HG03095 (cell line): ENCODE measurements around the gene OR5A2.
"Not testable (repeated sequence)": the region's sequence is repeated elsewhere in the genome, so short reads cannot be mapped to it uniquely, and the experiment has no call there.

ENCODE experiments used
- ATAC-seq: cut with Tn5 transposase; IDR thresholded peaks from one replicate; pipeline ENCODE4 v1.9.1; 2021; ENCODE audit warnings: moderate library complexity; ENCODE audit not compliant: unreplicated experiment

Gene OR5A2

GRCh38 chr11:59426361-59427067 is at the start of gene OR5A2:
Gene OR5A2, minus strand, starts transcription at chr11:59426413. Its CDS starts 3,460 bp downstream, at chr11:59422953.
- no peak for ATAC-seq

DNA sequence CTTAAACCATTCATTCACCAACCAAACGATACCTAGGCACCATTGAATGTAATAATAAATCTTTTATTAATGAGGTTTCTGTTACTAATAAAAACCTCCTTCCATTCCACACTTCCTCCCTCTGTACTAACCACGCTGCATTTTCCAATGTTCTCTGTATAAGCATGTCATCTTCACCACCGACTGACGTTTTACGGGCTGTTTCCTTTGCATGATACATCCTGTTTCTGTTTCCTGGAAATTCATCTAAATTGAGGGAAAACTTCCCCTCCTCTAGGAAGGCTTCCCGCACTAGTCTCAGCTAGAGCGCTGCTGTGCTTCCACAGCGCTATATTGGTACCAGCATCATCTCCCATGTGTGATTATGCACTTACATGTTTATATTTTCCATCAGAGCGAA is 49.0 kb upstream of the OR5A2 start:
- ATAC-seq = no peak

- ATAC-seq = no peak
Measured at GRCh38 chr11:59473015-59473414, 46.8 kb upstream of the OR5A2 start, which contains the start of gene OR4D10. Gene OR4D10, plus strand, starts transcription at chr11:59473315. Its CDS starts 4,115 bp downstream, at chr11:59477430.

DNA sequence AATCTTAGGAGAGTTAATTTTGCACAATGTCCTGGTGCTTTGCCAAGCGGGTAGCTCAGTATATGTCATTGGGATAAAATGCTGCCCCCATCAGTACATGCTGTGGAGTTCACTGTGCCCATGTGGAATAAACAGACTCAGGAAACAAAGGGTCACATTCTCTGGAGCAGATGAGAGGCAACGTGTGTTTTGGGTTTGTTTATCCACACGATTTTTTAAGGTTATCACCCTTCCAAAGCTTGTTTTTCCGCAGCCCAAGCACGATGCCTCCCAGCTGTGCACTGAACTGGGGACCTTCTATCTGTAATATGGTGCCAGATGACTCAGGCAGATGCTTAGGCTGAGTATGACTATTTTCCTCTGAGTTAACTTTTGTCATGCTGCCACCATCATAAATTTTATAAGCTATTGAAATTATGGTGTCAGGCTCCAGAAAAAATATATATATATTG is 37.0 kb upstream of the OR5A2 start:
- ATAC-seq = no peak

DNA sequence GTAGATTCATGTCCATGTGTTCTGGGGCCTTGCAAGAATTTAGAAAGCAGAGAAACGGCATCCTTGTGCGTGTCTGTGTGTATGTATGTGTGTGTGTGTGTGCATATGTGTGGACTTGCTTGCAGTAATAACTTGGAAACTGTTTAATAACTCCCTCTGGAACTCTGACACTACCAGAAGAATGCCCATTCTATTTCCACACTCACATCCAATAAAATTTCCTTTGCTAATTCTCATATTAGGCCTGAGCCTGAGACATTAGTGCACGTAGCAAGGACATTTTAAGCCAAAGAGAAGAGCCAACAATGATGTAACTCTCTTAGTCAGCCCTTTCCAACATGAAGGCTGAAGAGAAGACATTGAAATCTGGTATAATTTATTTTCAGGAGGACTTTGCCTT is 33.7 kb upstream of the OR5A2 start:
- ATAC-seq = no peak

- ATAC-seq = no peak
Measured at GRCh38 chr11:59456661-59457060, 30.4 kb upstream of the OR5A2 start, which contains the start of gene OR4D6. Gene OR4D6, plus strand, starts transcription at chr11:59456961. Its CDS starts 0 bp downstream, at chr11:59456961.

GRCh38 chr11:59448484-59448883 is 22.3 kb upstream of the OR5A2 start:
- ATAC-seq = no peak

DNA sequence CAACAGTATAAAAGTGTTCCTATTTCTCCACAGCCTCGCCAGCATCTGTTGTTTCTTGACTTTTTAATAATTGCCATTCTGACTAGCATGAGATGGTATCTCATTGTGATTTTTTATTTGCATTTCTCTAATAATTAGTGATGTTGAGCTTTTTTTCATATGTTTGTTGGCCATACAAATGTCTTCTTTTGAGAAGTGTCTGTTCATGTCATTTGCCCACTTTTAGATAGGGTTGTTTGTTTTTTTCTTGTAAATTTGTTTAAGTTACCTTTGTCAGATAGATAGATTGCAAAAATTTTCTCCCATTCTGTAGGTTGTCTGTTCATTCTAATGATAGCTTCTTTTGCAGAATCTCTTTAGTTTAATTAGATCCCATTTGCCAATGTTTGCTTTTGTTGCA is 19.4 kb upstream of the OR5A2 start:
- ATAC-seq = not testable (repeated sequence)

DNA sequence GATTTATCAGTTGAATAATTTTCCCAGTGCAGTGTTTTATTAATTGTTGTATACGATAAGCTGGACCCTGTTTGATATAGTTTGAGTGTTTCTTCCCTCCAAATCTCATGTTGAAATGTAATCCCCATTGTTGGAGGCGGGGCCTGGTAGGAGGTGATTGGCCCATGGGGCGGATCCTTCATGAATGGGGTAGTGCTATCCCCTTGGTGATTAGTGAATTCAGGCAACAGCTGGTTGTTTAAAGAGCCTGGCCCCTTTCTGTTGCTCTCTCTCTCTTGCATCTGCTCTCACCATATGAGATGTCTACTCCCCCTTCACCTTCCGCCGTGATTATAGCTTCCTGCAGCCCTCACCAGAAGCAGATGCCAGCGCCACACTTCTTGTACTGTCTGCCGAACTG is 11.6 kb upstream of the OR5A2 start:
- no peak for ATAC-seq

GRCh38 chr11:59436169-59436568 is 10.0 kb upstream of the OR5A2 start, which contains the start of gene OR5A1:
Gene OR5A1, plus strand, starts transcription at chr11:59436469. Its CDS starts 6,700 bp downstream, at chr11:59443169.
- no peak for ATAC-seq

- ATAC-seq = peak; percentile 65
Measured at GRCh38 chr11:59429924-59430516, 3.8 kb upstream of the OR5A2 start.

DNA sequence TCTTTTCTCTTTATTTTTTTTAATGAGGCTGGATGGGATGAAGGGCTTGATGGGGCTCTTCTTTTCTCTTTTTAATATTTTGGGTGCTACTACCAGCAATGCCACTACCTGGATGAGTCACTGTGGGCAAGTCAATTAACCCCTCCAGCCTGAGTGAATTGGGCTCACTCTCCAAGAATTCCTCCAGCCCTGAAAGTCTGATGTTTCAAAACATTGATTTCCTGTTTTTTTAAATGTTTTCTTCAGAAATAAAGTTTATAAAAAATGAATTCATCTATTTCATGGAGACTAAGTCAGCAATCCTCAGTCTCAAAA is 812 bp upstream of the OR5A2 start:
- ATAC-seq = no peak

- no peak for ATAC-seq
Measured at GRCh38 chr11:59425131-59425530, 1.1 kb downstream of the OR5A2 start.

- no peak for ATAC-seq
Measured at GRCh38 chr11:59423835-59424234, 2.4 kb downstream of the OR5A2 start.

DNA sequence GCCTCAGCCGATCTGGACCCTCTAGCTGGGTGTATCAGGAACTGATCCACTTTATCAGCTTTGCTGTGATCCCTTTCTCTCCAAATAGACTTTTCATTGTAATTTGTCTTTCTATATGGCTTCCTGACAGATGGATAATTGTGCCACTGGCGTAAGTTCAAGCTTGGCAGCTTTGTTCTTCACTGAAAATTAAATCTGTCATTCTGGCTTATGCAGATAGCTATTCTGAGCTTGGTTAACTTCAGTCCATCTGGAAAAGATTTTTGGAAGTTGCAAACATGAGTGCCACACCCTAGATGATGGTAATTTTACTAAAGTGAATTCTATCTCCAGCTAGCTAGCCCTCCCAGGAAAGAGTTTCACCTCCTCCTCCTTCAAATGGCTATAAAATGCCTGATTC is 8.1 kb downstream of the OR5A2 start:
- ATAC-seq = no peak

DNA sequence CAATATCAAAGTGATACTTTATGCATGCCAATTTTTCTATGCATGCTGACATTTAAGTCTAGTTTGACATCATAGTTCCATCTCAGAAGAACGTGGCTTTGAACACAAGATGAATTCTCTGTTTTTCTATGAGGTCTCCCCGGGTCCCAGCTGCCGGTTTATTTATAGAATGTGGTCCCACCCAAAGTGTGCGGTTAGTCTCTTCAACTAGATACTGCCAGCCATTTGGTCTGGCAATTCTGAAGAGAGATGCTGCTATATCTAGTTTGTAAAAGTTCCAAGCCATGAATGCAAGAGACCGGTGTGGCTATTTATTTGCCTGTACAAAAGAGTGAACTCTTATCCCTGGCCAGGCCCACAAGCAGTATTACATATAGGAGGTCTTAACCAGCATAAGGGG is 9.2 kb downstream of the OR5A2 start:
- ATAC-seq = no peak

DNA sequence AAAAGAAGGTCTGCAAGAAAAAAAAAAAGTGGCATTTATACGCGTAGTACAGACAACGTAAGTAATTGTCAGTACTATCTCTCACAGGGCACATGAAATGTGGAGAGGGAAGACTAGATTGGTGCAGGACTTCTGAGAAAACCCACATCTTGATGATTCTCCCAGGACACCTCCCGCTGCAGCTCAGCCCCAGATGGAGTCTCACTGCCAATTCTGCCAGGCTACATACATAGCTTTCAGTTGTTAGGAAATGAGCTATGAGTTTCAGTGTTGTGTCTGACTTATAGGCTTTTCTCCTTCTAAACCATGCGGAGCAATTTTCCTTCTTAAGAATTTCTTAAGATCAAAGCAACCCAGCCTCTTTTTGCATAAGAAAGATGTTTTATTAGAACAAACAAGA is 9.6 kb downstream of the OR5A2 start:
- ATAC-seq = no peak

GRCh38 chr11:59415111-59415510 is 11.1 kb downstream of the OR5A2 start:
- ATAC-seq = no peak

GRCh38 chr11:59413646-59414045 is 12.6 kb downstream of the OR5A2 start:
- ATAC-seq = no peak

- ATAC-seq = no peak
Measured at GRCh38 chr11:59403546-59403945, 22.7 kb downstream of the OR5A2 start.

DNA sequence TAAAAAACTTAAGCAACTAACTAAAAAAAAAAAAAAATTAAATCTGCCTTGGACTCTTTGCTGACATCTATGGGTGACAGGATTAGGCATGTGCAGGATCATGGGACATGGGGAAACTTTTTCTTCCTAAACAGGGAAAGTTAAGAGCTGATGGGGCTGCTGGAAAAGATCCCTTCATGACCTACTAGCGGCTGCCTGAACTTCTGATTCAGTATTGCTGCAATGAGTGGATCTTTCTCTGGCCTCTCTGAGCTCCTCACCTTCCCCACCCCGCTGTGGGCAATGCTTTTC is 25.0 kb downstream of the OR5A2 start:
- ATAC-seq = no peak

- ATAC-seq = no peak
Measured at GRCh38 chr11:59400461-59401261, 25.6 kb downstream of the OR5A2 start.
